DMS53 (cell line): Measurements from ENCODE around the gene FXYD3.
A peak's percentile ranks its signal among the peaks of the same experiment; 100 is the strongest.
"Not testable (repeated sequence)": the region's sequence is repeated elsewhere in the genome, so short reads cannot be mapped to it uniquely, and the experiment has no call there.

Experiments
- DNase-seq: peaks from one replicate; lab custom pipeline; 2025; lab: John Stamatoyannopoulos, UW

The FXYD3 gene

GRCh38 chr19:35125270-35125717 lies 9.7 kb downstream of the FXYD3 start:
- no peak for DNase-seq

- no peak for DNase-seq
These were observed 10.4 kb downstream of the FXYD3 start for GRCh38 chr19:35125749-35126623.

DNA sequence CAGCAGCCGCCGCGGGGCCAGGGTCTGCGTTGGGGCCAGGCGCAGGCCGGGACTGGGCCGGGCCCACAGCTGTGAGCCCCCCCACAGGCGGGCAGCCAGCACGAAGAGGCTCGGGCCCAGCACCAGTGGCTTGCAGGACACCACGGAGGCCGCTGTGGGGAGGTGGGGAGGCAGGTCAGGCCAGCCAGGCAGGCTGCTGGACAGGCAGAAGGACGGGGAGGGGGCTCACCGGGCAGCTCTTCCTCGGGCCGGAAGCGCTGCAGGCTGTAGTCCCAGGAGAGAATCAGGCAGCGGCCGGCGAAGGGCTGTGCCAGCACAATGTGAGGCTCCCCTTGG lies 11.0 kb downstream of the FXYD3 start:
- no peak for DNase-seq

DNA sequence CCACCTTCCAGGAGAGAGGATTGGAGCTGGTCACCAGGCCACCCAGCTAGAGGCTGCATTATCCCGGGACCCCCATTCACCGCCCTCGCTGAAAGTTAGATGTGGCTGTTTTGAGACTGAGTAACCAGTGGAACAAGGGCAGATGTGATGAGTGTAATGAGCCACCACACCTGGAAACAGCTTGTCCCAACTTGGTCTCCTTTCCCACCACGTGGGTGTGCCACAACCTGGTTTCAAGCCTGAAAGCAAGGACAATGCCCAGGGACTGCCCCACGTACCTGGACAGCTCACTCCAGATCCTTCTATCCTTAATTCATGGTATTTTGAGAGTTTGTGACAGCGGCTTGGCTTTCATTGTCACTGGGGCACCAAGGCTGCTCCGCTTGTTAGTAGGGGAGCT lies 12.2 kb downstream of the FXYD3 start:
- no peak for DNase-seq

- no peak for DNase-seq
These were observed 12.9 kb downstream of the FXYD3 start for GRCh38 chr19:35128398-35129057.

DNA sequence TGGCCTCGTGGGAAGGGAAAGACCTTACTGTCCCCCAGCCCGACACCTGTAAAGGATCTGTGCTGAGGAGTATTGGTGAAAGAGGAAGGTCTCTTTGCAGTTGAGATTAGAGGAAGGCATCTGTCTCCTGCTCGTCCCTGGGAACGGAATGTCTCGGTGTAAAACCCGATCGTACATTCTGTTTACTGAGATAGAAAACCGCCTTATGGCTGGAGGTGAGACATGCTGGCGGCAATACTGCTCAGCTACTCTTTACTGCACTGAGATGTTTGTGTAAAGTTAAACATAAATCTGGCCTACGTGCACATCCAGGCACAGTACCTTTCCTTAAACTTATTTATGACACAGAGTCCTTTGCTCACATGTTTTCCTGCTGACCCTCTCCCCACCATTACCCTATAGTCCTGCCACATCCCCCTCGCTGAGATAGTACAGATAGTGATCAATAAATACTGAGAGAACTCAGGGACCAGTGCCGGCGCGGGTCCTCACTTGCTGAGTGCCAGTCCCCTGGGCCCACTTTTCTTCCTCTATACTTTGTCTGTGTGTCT lies 14.2 kb downstream of the FXYD3 start:
- DNase-seq = not testable (repeated sequence)

DNA sequence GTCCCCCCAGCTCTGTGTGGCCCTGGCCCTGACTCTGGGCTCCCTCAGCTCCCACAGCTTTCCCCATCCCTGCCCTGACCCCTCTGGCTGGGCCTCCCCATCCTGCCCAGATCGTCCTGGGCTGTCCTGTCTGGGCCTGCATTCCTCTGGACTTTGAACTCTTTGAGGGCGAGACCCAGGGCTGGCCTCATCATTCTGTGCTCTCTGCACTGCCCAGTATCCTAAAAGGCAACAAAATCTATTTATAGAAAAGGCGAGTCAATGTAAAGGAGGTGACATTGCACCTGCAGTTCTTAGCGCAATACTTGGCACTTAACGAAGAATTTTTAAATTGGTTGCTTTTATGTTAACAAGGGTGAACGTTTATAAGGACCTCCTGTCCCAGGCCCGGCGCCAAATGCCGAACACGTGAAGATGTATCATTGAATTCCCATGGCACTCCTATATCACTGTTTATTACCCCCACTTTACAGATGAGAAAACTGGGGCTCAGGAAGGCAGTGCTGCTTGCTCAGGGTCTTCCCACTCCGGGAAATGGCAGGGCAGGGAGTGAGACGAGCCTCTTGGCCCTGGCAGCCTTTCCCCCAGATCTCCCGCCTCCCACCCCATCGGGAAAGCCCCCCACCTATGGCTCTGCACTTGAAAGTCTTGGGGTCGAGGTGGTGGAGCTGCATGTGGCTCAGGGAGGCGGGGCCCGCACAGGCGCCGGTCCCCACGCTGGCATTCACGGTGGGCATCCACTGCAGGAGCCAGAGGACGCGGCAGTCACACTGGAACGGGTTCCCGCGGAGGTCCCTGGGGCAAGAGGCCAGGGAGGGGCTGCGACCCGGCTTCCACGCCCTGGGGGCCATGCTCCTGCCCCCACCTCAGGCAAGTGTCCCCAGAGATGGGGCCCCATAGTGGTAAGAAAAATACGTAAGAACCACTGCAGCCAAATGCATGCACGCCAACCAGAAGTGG lies 15.4 kb downstream of the FXYD3 start:
- no peak for DNase-seq

GRCh38 chr19:35132254-35132653 lies 16.6 kb downstream of the FXYD3 start:
- DNase-seq = no peak

DNA sequence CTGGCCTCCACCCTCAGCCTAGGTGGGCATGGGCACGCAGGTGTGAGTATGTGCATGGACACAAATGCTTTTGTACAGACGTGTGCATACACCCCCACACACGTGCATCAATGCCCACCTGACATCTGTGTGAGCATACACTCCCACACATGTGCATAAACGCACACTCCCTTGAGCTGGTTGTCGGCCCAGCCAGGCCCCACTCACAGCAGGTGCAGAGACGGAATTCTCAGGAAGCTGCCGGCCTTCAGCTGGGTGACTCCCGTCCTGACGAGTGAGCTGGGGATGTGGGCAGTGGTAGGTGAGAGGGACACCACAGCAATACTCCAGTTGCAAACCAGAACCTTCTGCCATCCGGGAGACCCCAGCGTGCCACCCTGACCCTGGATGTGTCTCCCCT lies 18.2 kb downstream of the FXYD3 start:
- peak; percentile 30 for DNase-seq

GRCh38 chr19:35134601-35135242 lies 19.1 kb downstream of the FXYD3 start, which contains the start of gene LGI4:
Gene LGI4, minus strand, starts transcription at chr19:35135059. Its CDS starts 379 bp downstream, at chr19:35134680.
- no peak for DNase-seq

GRCh38 chr19:35135389-35135909 lies 19.8 kb downstream of the FXYD3 start:
- peak; percentile 79 for DNase-seq

DNA sequence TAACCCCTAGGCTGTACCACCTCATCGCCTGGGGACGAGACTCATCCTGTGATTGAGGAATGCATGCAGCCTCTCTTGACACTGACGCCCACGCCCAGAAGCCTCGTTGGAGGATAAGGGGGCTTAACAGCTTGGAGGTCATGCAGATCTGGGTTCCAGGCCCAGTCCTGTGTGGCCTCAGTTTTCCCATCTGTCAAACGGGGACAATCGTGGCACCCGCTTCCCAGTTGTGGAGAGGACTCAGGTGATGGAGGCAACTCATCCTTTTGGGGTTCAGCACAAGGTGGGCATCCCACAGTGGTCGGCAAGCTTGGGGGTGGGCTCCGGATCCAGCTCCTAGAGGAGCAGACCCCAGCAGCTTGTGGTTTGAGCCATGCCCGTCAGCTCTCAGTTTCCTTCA lies 20.6 kb downstream of the FXYD3 start:
- DNase-seq = no peak

- DNase-seq = peak; percentile 39
These were observed 21.5 kb downstream of the FXYD3 start for GRCh38 chr19:35136977-35137702.

DNA sequence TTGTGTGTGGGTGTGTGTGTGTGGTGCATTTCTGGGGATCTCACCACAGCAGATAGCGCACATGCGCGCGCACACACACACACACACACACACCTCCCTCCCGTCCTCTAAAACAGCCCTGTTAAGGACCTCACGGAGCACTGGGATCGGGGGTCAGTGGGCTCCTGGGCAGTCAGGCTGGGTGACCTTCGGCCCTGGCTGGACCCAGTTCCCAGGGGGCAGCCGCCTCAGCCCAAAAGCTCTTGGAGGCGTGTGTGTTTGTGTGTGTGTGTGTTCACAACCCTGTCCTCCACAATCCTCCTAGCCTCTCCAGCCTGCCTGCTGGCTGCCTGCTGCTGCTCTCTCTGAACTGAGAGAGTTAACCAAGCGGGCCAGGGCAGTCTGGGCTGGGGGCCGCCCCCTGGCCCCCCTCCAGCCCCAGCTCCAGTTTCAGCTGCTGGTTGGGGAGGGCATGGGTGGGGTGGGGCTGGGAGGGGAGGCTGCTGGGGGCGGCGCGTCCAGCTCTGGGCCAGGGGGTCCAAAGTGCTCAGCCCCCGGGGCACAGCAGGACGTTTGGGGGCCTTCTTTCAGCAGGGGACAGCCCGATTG lies 22.8 kb downstream of the FXYD3 start, which contains the start of gene FXYD1:
Gene FXYD1, plus strand, starts transcription at position 520 of the 588 bp plus-strand sequence. CDS start 1,256 bp downstream, outside the sequence.
- DNase-seq = no peak

DNA sequence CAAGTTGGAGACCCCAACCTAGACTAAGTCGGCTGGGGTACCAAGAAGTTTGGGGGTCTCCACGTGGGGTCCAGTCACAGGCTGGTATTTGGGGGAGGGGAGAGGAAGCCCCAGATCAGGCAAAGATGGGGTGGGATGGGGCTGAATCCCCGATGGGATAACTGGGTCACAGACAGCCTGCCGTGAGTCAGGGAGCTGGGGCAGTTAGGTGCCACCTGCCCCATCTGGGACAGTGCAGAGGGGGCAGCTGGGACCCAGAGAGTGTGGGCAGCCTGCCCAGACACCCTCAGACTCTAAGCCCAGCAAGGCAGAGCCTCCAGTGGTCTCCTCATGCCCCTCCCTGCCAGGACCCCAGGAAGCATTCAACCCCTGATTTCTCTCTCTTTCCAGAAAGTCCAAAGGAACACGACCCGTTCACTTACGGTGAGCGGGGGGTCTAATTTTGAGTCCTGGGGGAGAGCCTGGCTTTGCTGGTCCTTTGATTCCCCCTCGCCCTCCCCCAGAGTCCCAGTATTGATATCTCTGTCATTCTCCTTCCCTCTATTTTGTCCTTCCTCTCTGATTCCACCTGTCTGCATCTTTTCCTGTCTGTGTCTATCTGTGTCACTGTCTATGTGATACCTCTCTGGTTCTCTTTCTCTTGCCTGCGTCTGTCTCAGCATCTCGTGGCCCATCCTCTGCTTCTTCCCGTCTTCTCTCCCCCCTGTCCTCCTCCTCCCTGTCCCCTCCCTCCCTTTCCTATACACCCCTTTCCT lies 24.8 kb downstream of the FXYD3 start:
- DNase-seq = peak; percentile 61

GRCh38 chr19:35140962-35141836 lies 25.6 kb downstream of the FXYD3 start:
- peak; percentile 99 for DNase-seq

DNA sequence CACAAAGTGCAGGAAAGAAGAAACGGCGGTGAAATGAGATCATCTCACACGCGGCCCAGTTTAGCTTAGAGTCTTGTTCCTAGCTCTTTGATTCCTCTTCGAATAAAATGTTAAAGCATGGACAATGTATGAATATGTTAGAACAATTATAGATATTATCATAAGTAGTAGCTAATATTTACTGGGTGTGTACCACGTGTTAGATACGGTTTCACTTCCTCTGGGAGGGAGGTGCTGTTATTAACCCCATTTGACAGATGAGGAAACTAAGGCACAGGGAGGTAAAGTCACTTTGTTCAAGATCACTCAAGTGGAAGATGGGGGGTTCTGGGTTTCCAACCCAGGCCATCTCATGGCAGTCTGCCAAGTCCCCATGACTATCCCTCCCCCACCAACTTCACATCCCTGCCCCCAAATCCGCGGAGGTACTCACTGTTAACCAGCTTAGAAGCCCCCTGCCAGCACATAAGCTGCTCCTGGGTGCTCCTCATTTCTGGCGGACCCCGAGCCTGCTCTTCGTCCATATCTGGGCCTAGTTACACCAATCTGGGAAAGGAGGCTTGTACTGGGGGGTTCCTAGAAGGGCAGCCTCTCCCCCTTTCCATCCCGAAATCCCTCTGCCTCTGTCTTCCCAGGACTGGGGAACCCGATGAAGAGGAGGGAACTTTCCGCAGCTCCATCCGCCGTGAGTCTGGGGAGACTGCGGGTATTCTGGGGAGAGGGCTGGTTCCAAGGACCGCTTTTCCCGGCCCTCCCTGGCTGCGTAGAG lies 26.4 kb downstream of the FXYD3 start:
- DNase-seq = no peak
